Keratinocyte (primary cell): ENCODE measurements around the gene EXOC6B. TPM values are rescaled to one million over a fixed set of nuclear protein-coding genes. Genes with fewer than 3 reads are reported as not detected.

ENCODE experiments used
- DNase-seq: peaks from one replicate; pipeline ENCODE4 v3.0.0-alpha.2; 2011; ENCODE audit warnings: low read depth, missing footprints, low spot score
- FAIRE-seq: peaks from 2 replicates; lab custom pipeline; 2011; peaks lifted over from hg19 to GRCh38; lab: Jason Lieb, UNC
- H2AFZ ChIP-seq: 2 replicates; pipeline ENCODE4 v1.6.0; 2012; ENCODE audit warnings: low read length, control low read depth, inconsistent platforms; ENCODE audit not compliant: control insufficient read depth
- H3K27ac ChIP-seq: 2 replicates; pipeline ENCODE4 v1.5.1; 2011; ENCODE audit warnings: low read length; ENCODE audit not compliant: control insufficient read depth, insufficient read depth
- H3K27me3 ChIP-seq: 3 replicates; pipeline ENCODE4 v1.6.0; 2011; ENCODE audit warnings: low read length; ENCODE audit not compliant: control insufficient read depth, insufficient read depth; ENCODE audit errors: extremely low read depth
- H3K36me3 ChIP-seq, 2 experiments: 2 replicates in 1 of 2; 3 replicates in 1 of 2; pipeline ENCODE4 v1.5.1; 2011; ENCODE audit warnings: low read length in 2 of 2, mild to moderate bottlenecking in 1 of 2; ENCODE audit not compliant: control insufficient read depth in 2 of 2, insufficient read depth in 2 of 2; ENCODE audit errors: extremely low read depth in 1 of 2
- H3K4me1 ChIP-seq: 3 replicates; pipeline ENCODE4 v1.5.1; 2011; ENCODE audit warnings: low read length; ENCODE audit not compliant: control insufficient read depth, insufficient read depth; ENCODE audit errors: extremely low read depth
- H3K4me2 ChIP-seq: 3 replicates; pipeline ENCODE4 v1.6.0; 2011; ENCODE audit warnings: low read depth, low read length; ENCODE audit not compliant: control insufficient read depth, insufficient read depth; ENCODE audit errors: extremely low read depth
- H3K4me3 ChIP-seq, 3 experiments: fragments of 200-600 bp in 1 of 3; sonication (generic) in 1 of 3; 2 replicates in 2 of 3; 3 replicates in 1 of 3; pipeline ENCODE4 v1.5.1; 2011 to 2016; ENCODE audit warnings: low read length in 3 of 3, mild to moderate bottlenecking in 3 of 3, control low read depth in 2 of 3, inconsistent platforms in 1 of 3, low read depth in 1 of 3, mixed read lengths in 1 of 3, mixed run types in 1 of 3, moderate library complexity in 1 of 3; ENCODE audit not compliant: control insufficient read depth in 2 of 3, insufficient read depth in 2 of 3; ENCODE audit errors: extremely low read depth in 1 of 3
- H3K79me2 ChIP-seq: 2 replicates; pipeline ENCODE4 v1.6.0; 2012; ENCODE audit warnings: low read length; ENCODE audit not compliant: control insufficient read depth, insufficient read depth
- H3K9ac ChIP-seq: 3 replicates; pipeline ENCODE4 v1.6.0; 2011; ENCODE audit warnings: low read length; ENCODE audit not compliant: control insufficient read depth, insufficient read depth; ENCODE audit errors: extremely low read depth
- H3K9me1 ChIP-seq: 3 replicates; pipeline ENCODE4 v1.6.0; 2011; ENCODE audit warnings: low read length; ENCODE audit not compliant: control insufficient read depth, insufficient read depth; ENCODE audit errors: extremely low read depth
- H3K9me3 ChIP-seq: 2 replicates; pipeline ENCODE4 v1.5.1; 2012; ENCODE audit warnings: low read depth, low read length; ENCODE audit not compliant: control insufficient read depth
- H4K20me1 ChIP-seq: 3 replicates; pipeline ENCODE4 v1.6.0; 2011; ENCODE audit warnings: low read length; ENCODE audit not compliant: control insufficient read depth, insufficient read depth; ENCODE audit errors: extremely low read depth
- EZH2 ChIP-seq: IDR thresholded peaks from one replicate; pipeline ENCODE4 v1.6.1; 2012; ENCODE audit warnings: inconsistent platforms, mild to moderate bottlenecking, low read length, moderate library complexity
- dilution Hi-C: fragments of 300-500 bp; cut with MboI; formaldehyde crosslinking; loops from one replicate; pipeline ENCODE4 v1.7.0; 2020; ENCODE audit warnings: low sequenced_read_pairs; ENCODE audit not compliant: extremely low pct_ligation_motif_present
- polyA plus RNA-seq, 5 experiments: library from polyadenylated mRNA; depleted of rRNA in 3 of 5; stranded (reverse) in 3 of 5; stranded (forward) in 1 of 5; unstranded in 1 of 5; fragments of >200 nt; gene quantifications; 1 replicate in 1 of 5; 2 replicates in 3 of 5; 3 replicates in 1 of 5; pipeline versions ENCODE4 v1.2.1 to v1.2.3, GENCODE V29; 2011 to 2012; ENCODE audit warnings: missing spikeins in 2 of 5, low read depth in 1 of 5, low replicate concordance in 1 of 5
- TF ChIP-seq, protein P1 (sequence below), 3 experiments: IDR thresholded peaks in 1 of 3; conservative IDR thresholded peaks in 1 of 3; optimal IDR thresholded peaks in 1 of 3; 2 replicates in 2 of 3; 3 replicates in 1 of 3; pipeline versions ENCODE3 to v1.5.1; 2011; ENCODE audit warnings: low read length in 3 of 3, mild to moderate bottlenecking in 3 of 3, moderate library complexity in 2 of 3, control low read depth in 1 of 3, inconsistent platforms in 1 of 3; ENCODE audit not compliant: insufficient read depth in 2 of 3; ENCODE audit errors: extremely low read depth in 1 of 3

The EXOC6B gene
- polyA plus RNA-seq, 1 donor (not counting 4 experiments of a cell fraction or from before 2014, with no cell fraction given) = 37.3 TPM

GRCh38 chr2:72849138-72849462 is 23.3 kb upstream of the EXOC6B start:
- Histone ChIP-seq H3K36me3 (no peaks in the 10 kb centered on the region), H3K9me3 (no peaks in the 10 kb centered on the region), H4K20me1 (no peaks in the 10 kb centered on the region), H3K4me1 (no peaks in the 10 kb centered on the region), H3K4me2 (no peak overlapping the region), H3K27me3 (no peaks in the 10 kb centered on the region), H2AFZ (no peak overlapping the region), H3K9me1 (no peaks in the 10 kb centered on the region), H3K9ac (no peak overlapping the region), H3K79me2 (no peaks in the 10 kb centered on the region), H3K27ac (no peak overlapping the region), H3K4me3 (no peak overlapping the region)
- dilution Hi-C loops = no loop called here
- no peak for TF ChIP-seq EZH2
- TF ChIP-seq, protein P1, sequence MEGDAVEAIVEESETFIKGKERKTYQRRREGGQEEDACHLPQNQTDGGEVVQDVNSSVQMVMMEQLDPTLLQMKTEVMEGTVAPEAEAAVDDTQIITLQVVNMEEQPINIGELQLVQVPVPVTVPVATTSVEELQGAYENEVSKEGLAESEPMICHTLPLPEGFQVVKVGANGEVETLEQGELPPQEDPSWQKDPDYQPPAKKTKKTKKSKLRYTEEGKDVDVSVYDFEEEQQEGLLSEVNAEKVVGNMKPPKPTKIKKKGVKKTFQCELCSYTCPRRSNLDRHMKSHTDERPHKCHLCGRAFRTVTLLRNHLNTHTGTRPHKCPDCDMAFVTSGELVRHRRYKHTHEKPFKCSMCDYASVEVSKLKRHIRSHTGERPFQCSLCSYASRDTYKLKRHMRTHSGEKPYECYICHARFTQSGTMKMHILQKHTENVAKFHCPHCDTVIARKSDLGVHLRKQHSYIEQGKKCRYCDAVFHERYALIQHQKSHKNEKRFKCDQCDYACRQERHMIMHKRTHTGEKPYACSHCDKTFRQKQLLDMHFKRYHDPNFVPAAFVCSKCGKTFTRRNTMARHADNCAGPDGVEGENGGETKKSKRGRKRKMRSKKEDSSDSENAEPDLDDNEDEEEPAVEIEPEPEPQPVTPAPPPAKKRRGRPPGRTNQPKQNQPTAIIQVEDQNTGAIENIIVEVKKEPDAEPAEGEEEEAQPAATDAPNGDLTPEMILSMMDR (optimal IDR thresholded peaks at IDR 0.05 in 1 of 3, IDR thresholded peaks at IDR 0.05 in 1 of 3, conservative IDR thresholded peaks at IDR 0.05 in 1 of 3; ENCODE audit: extremely low read depth in 1 of 3, insufficient read depth in 2 of 3, low read length in 3 of 3) = no peak
- no peak for DNase-seq
- no peak for FAIRE-seq

GRCh38 chr2:72848436-72849137 is 22.8 kb upstream of the EXOC6B start:
- FAIRE-seq (no peak), DNase-seq (no peak)
- H3K9me3 ChIP-seq = no peaks in the 10 kb centered on the region
- H3K79me2 ChIP-seq = no peaks in the 10 kb centered on the region
- H3K4me2 ChIP-seq = no peak overlapping the region
- no peaks in the 10 kb centered on the region for H3K9me1 ChIP-seq
- no peaks in the 10 kb centered on the region for H4K20me1 ChIP-seq
- TF ChIP-seq EZH2 = no peak
- TF ChIP-seq, protein P1 (optimal IDR thresholded peaks at IDR 0.05 in 1 of 3, IDR thresholded peaks at IDR 0.05 in 1 of 3, conservative IDR thresholded peaks at IDR 0.05 in 1 of 3; ENCODE audit: extremely low read depth in 1 of 3, insufficient read depth in 2 of 3, low read length in 3 of 3) = no peak
- H3K27ac ChIP-seq = no peak overlapping the region
- H3K9ac ChIP-seq = no peak overlapping the region
- no peaks in the 10 kb centered on the region for H3K36me3 ChIP-seq
- H3K4me1 ChIP-seq = no peaks in the 10 kb centered on the region
- dilution Hi-C loops = no loop called here
- no peak overlapping the region for H3K4me3 ChIP-seq
- no peak overlapping the region for H2AFZ ChIP-seq
- H3K27me3 ChIP-seq = no peaks in the 10 kb centered on the region
